WTC11 (cell line): Measurements from ENCODE around the gene CACNA1D. TPM values are rescaled to one million over a fixed set of nuclear protein-coding genes. Genes with fewer than 3 reads are reported as not detected.
"Not testable (repeated sequence)": the region's sequence is repeated elsewhere in the genome, so short reads cannot be mapped to it uniquely, and the experiment has no call there.

Experiments
- ATAC-seq: fragments of 200-7000 bp; cut with Tn5 transposase; 2 replicates; pipeline ENCODE4 v1.10.0; 2021; ENCODE audit warnings: mild to moderate bottlenecking, moderate library complexity
- CTCF ChIA-PET: fragments of 300-600 bp; sonication (Branson Sonifier 250); formaldehyde crosslinking; loops from one replicate; lab custom pipeline; 2021; ENCODE audit warnings: antibody characterized with exemption; lab: Charles Lee
- POLR2A ChIA-PET: fragments of 350-600 bp; sonication (Branson Sonifier 250); formaldehyde crosslinking; loops from one replicate; lab custom pipeline; 2021; ENCODE audit warnings: antibody characterized with exemption; lab: Charles Lee
- DNase-seq: peaks from one replicate; pipeline ENCODE4 v3.0.0; 2021; ENCODE audit warnings: low spot score
- H3K27ac Mint-ChIP-seq: 2 replicates; pipeline ENCODE4 v1.8.0; 2021; ENCODE audit warnings: mixed read lengths
- H3K27me3 Mint-ChIP-seq: 2 replicates; pipeline ENCODE4 v1.8.0; 2021; ENCODE audit warnings: low read depth, mild to moderate bottlenecking, moderate library complexity, mixed read lengths
- H3K36me3 Mint-ChIP-seq: 2 replicates; pipeline ENCODE4 v1.8.0; 2021; ENCODE audit warnings: mixed read lengths
- H3K4me1 Mint-ChIP-seq: 2 replicates; pipeline ENCODE4 v1.8.0; 2022; ENCODE audit warnings: mixed read lengths
- H3K4me3 Mint-ChIP-seq: 2 replicates; pipeline ENCODE4 v1.8.0; 2021; ENCODE audit warnings: mild to moderate bottlenecking, moderate library complexity, mixed read lengths
- H3K9me3 Mint-ChIP-seq: 2 replicates; pipeline ENCODE4 v1.8.0; 2021; ENCODE audit warnings: mixed read lengths
- ARID4B ChIP-seq: sonication (generic); formaldehyde crosslinking; IDR thresholded peaks from 2 replicates; pipeline ENCODE4 v1.8.0; 2023; ENCODE audit warnings: missing genetic modification reagents, mild to moderate bottlenecking, borderline replicate concordance
- ATF1 ChIP-seq: sonication (generic); formaldehyde crosslinking; IDR thresholded peaks from 2 replicates; pipeline ENCODE4 v1.8.1; 2023; ENCODE audit warnings: mild to moderate bottlenecking, moderate library complexity, missing genetic modification reagents
- ATF6 ChIP-seq: sonication (generic); formaldehyde crosslinking; IDR thresholded peaks from 2 replicates; pipeline ENCODE4 v1.8.1; 2023; ENCODE audit warnings: mild to moderate bottlenecking, missing genetic modification reagents
- E2F5 ChIP-seq: sonication (generic); formaldehyde crosslinking; IDR thresholded peaks from 2 replicates; pipeline ENCODE4 v1.8.1; 2022; ENCODE audit warnings: mild to moderate bottlenecking, moderate library complexity, missing genetic modification reagents
- ELF4 ChIP-seq: sonication (generic); formaldehyde crosslinking; IDR thresholded peaks from 2 replicates; pipeline ENCODE4 v1.8.1; 2022; ENCODE audit warnings: low read depth, mild to moderate bottlenecking, moderate library complexity, missing genetic modification reagents
- EMX1 ChIP-seq: fragments of 250-450 bp; sonication (Bioruptor Pico); IDR thresholded peaks from 2 replicates; pipeline ENCODE4 v1.8.0; 2021; ENCODE audit warnings: mild to moderate bottlenecking
- FOXJ3 ChIP-seq: sonication (generic); formaldehyde crosslinking; IDR thresholded peaks from 2 replicates; pipeline ENCODE4 v1.9.0; 2021; ENCODE audit warnings: missing genetic modification reagents, mild to moderate bottlenecking, borderline replicate concordance
- FOXP4 ChIP-seq: sonication (generic); formaldehyde crosslinking; IDR thresholded peaks from 2 replicates; pipeline ENCODE4 v1.8.0; 2022; ENCODE audit warnings: mild to moderate bottlenecking, missing genetic modification reagents
- NFE2L1 ChIP-seq: sonication (generic); formaldehyde crosslinking; IDR thresholded peaks from 2 replicates; pipeline ENCODE4 v1.8.1; 2023; ENCODE audit warnings: missing genetic modification reagents
- NR1H2 ChIP-seq: sonication (generic); formaldehyde crosslinking; IDR thresholded peaks from 2 replicates; pipeline ENCODE4 v1.9.0; 2021; ENCODE audit warnings: mild to moderate bottlenecking, moderate library complexity, missing genetic modification reagents
- TCF7 ChIP-seq: sonication (generic); formaldehyde crosslinking; IDR thresholded peaks from 2 replicates; pipeline ENCODE4 v1.8.0; 2022; ENCODE audit warnings: mild to moderate bottlenecking, low read depth, missing genetic modification reagents, moderate library complexity
- TEAD4 ChIP-seq: sonication (generic); formaldehyde crosslinking; IDR thresholded peaks from 2 replicates; pipeline ENCODE4 v1.8.0; 2022; ENCODE audit warnings: mild to moderate bottlenecking, missing genetic modification reagents
- ZBTB21 ChIP-seq: sonication (generic); formaldehyde crosslinking; IDR thresholded peaks from 2 replicates; pipeline ENCODE4 v1.8.1; 2023; ENCODE audit warnings: mild to moderate bottlenecking, missing genetic modification reagents, borderline replicate concordance
- ZNF263 ChIP-seq: sonication (generic); formaldehyde crosslinking; IDR thresholded peaks from 2 replicates; pipeline ENCODE4 v1.8.1; 2022; ENCODE audit warnings: low read depth, mild to moderate bottlenecking, moderate library complexity, missing genetic modification reagents
- ZNF671 ChIP-seq: fragments of 250-450 bp; sonication (Bioruptor Pico); IDR thresholded peaks from 2 replicates; pipeline ENCODE4 v1.8.0; 2021; ENCODE audit warnings: mild to moderate bottlenecking
- total RNA-seq: library from RNA; stranded (reverse); gene quantifications from 3 replicates; pipeline ENCODE4 v1.2.3, GENCODE V29; 2021
- TF ChIP-seq, protein P1 (sequence below): sonication (generic); formaldehyde crosslinking; IDR thresholded peaks from 2 replicates; pipeline ENCODE4 v1.8.1; 2023; ENCODE audit warnings: mild to moderate bottlenecking, missing genetic modification reagents, moderate library complexity
- TF ChIP-seq, protein P2 (sequence below): fragments of 250-450 bp; sonication (Bioruptor Pico); IDR thresholded peaks from 2 replicates; pipeline ENCODE4 v1.8.0; 2021; ENCODE audit warnings: mild to moderate bottlenecking

CACNA1D gene
- total RNA-seq, 1 experiment from 2014 or later, result 2.3 TPM

- Mint-ChIP-seq H3K36me3 (peaks cover 6% of the 10 kb centered on the region), H3K27me3 (no peaks in the 10 kb centered on the region), H3K4me3 (no peak overlapping the region), H3K27ac (no peak overlapping the region)
- ChIA-PET POLR2A (no interaction called here), CTCF (no interaction called here)
- DNase-seq, result no peak
- TF ChIP-seq NFE2L1 (no peak), E2F5 (CRISPR knock-in tag) (no peak), ZBTB21 (no peak), ATF6 (no peak), TEAD4 (CRISPR knock-in tag) (no peak), ZNF263 (no peak), ATF1 (CRISPR knock-in tag) (no peak), EMX1 (CRISPR knock-in tag) (no peak), ARID4B (CRISPR knock-in tag) (no peak), TCF7 (CRISPR knock-in tag) (no peak), ZNF671 (CRISPR knock-in tag) (no peak), FOXP4 (CRISPR knock-in tag) (no peak), ELF4 (CRISPR knock-in tag) (no peak), FOXJ3 (CRISPR knock-in tag) (no peak), NR1H2 (CRISPR knock-in tag) (no peak)
- TF ChIP-seq, protein P1, sequence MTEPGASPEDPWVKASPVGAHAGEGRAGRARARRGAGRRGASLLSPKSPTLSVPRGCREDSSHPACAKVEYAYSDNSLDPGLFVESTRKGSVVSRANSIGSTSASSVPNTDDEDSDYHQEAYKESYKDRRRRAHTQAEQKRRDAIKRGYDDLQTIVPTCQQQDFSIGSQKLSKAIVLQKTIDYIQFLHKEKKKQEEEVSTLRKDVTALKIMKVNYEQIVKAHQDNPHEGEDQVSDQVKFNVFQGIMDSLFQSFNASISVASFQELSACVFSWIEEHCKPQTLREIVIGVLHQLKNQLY (CRISPR knock-in tag), result no peak
- TF ChIP-seq, protein P2, sequence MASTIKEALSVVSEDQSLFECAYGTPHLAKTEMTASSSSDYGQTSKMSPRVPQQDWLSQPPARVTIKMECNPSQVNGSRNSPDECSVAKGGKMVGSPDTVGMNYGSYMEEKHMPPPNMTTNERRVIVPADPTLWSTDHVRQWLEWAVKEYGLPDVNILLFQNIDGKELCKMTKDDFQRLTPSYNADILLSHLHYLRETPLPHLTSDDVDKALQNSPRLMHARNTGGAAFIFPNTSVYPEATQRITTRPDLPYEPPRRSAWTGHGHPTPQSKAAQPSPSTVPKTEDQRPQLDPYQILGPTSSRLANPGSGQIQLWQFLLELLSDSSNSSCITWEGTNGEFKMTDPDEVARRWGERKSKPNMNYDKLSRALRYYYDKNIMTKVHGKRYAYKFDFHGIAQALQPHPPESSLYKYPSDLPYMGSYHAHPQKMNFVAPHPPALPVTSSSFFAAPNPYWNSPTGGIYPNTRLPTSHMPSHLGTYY (CRISPR knock-in tag), result no peak
- TF ChIP-seq, all 79 proteins: peak for 0
- no peak for ATAC-seq
- Mint-ChIP-seq H3K9me3 (peaks cover 29% of the 10 kb centered on the region), H3K4me1 (no peaks in the 10 kb centered on the region)
Measured at GRCh38 chr3:53661480-53661879, 167.1 kb downstream of the CACNA1D start.

DNA sequence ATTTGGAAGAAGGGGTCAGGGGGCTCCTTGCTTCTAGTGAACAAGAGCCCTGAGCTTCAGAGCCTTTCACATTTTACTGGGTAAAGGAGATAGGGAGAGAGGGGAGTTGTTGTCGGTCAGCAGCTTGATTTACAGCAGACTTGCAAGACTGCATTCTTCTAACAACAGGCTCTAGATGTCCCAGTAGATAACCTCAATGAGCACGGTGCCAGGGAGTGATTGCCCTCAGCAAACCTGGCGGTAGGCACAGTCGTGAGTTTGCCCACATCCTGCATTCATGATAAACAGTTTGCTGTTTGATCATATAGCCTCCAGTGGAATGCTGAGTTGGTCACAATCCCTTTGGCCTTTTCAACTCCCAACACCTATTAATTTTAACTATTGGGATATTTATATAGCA, 170.4 kb downstream of the CACNA1D start:
- CTCF ChIA-PET, H3K27me3 Mint-ChIP-seq, ATAC-seq, H3K27ac Mint-ChIP-seq, H3K4me3 Mint-ChIP-seq, POLR2A ChIA-PET, H3K4me1 Mint-ChIP-seq, H3K36me3 Mint-ChIP-seq, DNase-seq: not testable (repeated sequence)
- peaks cover 29% of the 10 kb centered on the region for H3K9me3 Mint-ChIP-seq
